ENCODE results near the gene USP35.
"Not testable (repeated sequence)": the region's sequence is repeated elsewhere in the genome, so short reads cannot be mapped to it uniquely, and the experiment has no call there.

USP35 gene

GRCh38 chr11:78170874-78171549, 17.7 kb upstream of the USP35 start:
- no peak for DNase-seq

GRCh38 chr11:78171951-78172350, 16.8 kb upstream of the USP35 start:
- DNase-seq = no peak

GRCh38 chr11:78175862-78176261, 12.9 kb upstream of the USP35 start:
- DNase-seq = not testable (repeated sequence)

- no peak for DNase-seq
Measured at GRCh38 chr11:78176605-78177141, 12.0 kb upstream of the USP35 start.

- no peak for DNase-seq
Measured at GRCh38 chr11:78177216-78177615, 11.5 kb upstream of the USP35 start.

GRCh38 chr11:78179459-78180071, 9.2 kb upstream of the USP35 start:
- no peak for DNase-seq

GRCh38 chr11:78180751-78181150, 8.0 kb upstream of the USP35 start:
- no peak for DNase-seq

GRCh38 chr11:78181185-78181584, 7.5 kb upstream of the USP35 start:
- DNase-seq = no peak

DNA sequence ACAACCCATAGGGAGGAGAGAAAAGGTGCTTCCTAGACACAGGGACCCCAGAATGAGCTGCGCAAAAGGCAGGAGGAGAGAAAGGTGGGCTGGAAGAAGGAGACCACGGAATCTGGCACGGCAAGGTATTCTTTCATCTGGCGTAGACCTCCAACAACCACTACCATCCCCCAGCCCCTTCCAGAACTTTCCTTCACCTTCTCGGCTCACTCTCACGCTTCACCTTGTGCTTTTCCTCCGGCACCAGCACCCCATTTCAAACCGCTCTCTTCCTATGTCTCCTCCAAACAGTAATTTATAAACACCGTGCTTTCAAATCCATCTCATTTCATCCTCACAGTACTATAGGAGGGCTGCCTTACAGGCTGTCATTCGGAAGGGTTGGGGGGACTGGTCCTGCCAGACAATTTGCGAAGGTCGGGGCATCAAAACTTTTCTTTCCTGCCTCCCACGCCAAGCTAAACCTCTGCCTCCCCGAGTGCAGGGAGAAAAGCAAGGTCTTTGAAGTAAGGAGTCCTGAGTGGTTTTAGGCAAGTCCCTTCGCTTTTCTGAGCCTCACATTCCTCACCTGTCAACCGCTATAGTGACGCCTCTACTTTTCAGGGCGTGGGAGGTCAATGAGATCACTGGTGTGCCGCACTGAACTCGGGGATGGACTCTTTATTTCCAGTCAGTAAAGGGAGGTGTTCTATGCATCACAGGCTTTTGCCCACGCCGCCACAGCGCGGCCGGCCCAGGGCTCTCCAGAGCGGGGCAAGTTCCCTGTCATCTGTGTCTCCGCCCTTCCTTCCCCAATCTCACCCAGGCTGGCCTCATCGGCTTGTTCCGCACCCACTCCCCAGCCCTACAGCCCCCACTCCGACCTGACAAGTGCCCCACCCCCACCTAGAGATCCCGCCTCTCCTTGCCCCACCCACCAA, 1.1 kb upstream of the USP35 start:
- peak; percentile 87 to 89 for DNase-seq

- no peak for DNase-seq
Measured at GRCh38 chr11:78189174-78189724, 530 bp downstream of the USP35 start.

GRCh38 chr11:78189851-78190250, 1.1 kb downstream of the USP35 start:
- no peak for DNase-seq

DNA sequence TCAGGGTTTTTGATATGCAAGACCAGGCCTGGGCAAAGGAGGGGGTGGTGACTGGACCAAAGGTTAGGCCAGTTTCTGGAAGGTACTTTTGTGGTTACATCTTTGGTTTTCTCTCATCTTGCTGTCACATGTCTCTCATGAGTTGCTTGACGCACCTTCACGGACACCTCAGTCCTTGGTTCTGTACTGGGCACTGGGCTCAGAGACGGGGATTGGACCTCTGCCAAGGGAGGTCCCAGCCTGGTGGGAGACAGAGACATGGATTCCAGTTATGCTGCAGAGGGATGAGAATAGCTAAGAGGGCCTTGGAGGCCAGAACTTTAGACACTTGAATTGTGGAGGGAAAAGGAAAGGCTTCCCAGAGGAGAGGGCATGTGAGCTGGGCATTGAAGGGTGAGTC, 1.7 kb downstream of the USP35 start:
- DNase-seq = no peak

GRCh38 chr11:78190871-78191538, 2.3 kb downstream of the USP35 start:
- DNase-seq = no peak

DNA sequence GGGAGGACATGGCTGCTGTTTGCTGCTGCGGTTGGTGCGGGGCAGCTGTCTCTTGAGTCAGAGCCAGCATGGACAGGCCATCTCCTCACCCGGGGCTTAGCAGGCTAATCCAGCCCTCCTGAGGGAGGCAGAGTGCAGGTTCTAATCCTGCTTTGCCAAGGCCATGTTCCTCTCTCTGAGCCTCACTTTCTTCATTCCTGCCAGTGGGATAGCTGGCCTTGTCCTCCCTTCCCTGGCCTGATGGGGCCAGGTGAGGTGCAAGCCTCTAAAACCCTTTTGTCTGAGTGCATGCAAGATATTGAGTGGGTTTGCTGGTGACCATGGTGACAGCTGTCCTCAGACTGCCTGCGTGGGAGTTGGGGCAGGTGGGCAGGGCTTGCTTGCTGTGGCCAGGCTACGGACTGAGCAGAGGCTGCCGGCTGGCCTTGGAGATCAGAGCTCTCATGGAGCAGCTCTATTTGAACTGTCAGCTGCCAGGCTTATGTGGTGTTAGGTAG, 3.6 kb downstream of the USP35 start:
- DNase-seq = no peak

DNA sequence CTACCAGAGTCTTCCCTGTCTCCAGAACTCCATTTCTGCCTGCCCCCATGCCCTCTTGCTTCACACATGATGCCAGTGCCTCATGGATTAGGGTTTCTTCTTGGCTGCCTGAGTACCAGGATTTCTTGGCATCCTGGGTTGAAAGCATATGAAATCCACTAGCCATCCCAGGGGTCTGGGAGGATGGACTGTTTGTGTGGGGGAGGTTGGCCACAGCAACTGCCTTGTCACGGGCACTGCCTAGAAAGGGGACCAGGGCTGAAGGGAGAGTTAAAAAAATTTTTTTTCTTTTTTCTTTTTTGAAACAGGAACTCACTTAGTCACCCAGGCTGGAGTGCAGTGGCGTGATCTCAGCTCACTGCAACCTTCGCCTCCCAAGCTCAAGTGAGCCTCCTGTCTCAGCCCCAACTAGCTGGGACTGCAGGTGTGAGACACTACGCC, 4.2 kb downstream of the USP35 start:
- peak in 1 of 2 experiments; percentile 35 for DNase-seq

- no peak for DNase-seq
Measured at GRCh38 chr11:78193806-78194205, 5.1 kb downstream of the USP35 start.

- no peak for DNase-seq
Measured at GRCh38 chr11:78194490-78194889, 5.8 kb downstream of the USP35 start.

- no peak for DNase-seq
Measured at GRCh38 chr11:78195917-78196560, 7.3 kb downstream of the USP35 start.

GRCh38 chr11:78196661-78197091, 8.0 kb downstream of the USP35 start:
- DNase-seq = no peak

- DNase-seq = no peak
Measured at GRCh38 chr11:78197816-78198215, 9.1 kb downstream of the USP35 start.

DNA sequence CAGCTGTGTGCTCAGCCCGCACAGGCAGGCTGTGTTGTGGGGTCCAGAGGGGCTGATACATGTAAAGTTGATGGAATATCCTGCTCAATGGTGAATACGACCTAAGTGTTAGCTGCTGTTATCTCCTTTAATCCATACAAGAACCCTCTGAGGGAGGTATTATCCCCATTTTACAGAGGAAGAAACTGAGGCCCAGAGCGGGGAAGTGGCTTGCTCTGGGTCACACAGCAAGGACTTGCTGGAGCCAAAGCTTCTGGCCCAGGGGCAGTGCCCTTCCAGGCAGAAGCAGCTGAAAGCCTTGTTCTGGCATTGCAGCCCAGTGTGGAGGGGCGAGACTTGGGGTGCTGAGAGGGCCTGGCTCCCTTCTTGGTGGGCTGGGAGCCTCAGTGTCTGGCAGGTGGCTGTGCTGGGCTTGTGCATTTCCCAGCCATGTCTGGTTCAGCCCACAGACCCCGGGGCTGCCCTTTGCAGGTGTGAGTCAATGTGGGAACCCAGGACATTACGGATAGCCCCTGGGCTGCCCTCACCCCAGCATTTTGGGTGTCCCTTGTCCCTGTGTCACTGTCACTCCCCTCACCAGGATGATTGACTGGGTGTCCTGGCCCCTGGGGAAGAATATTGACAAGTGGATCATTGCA, 10.4 kb downstream of the USP35 start:
- no peak for DNase-seq
